Muscle of arm (tissue), 12 donors: ENCODE data around the gene GPR146. TPM values are rescaled to one million over a fixed set of nuclear protein-coding genes. Genes with fewer than 3 reads are reported as not detected.

ENCODE experiments used
- DNase-seq: peaks from one replicate; pipeline ENCODE4 v3.0.0-alpha.2; 2013
- polyA plus RNA-seq, 12 donors: library from polyadenylated mRNA; unstranded; fragments of 120-200 nt; gene quantifications; one replicate each; pipeline ENCODE4 v1.2.1, GENCODE V29; 2013; ENCODE audit not compliant: insufficient read length in 12 of 12

The GPR146 gene
- polyA plus RNA-seq, 12 donors = 2.0 to 4.8 (median 3.3) TPM; not detected in 2

GRCh38 chr7:1092161-1092632 is 47.9 kb downstream of the GPR146 start:
- DNase-seq = no peak

- no peak for DNase-seq
Measured at GRCh38 chr7:1092806-1093501, 48.6 kb downstream of the GPR146 start.

GRCh38 chr7:1093502-1093843 is 49.1 kb downstream of the GPR146 start:
- DNase-seq = no peak

GRCh38 chr7:1093916-1094508 is 49.7 kb downstream of the GPR146 start:
- no peak for DNase-seq

- no peak for DNase-seq
Measured at GRCh38 chr7:1094870-1095269, 50.5 kb downstream of the GPR146 start.

- no peak for DNase-seq
Measured at GRCh38 chr7:1095621-1096155, 51.3 kb downstream of the GPR146 start.

GRCh38 chr7:1096156-1097119 is 52.1 kb downstream of the GPR146 start:
- no peak for DNase-seq

- DNase-seq = no peak
Measured at GRCh38 chr7:1097120-1097504, 52.8 kb downstream of the GPR146 start.

- no peak for DNase-seq
Measured at GRCh38 chr7:1098243-1099153, 54.2 kb downstream of the GPR146 start.

GRCh38 chr7:1099154-1099542 is 54.8 kb downstream of the GPR146 start:
- no peak for DNase-seq

- no peak for DNase-seq
Measured at GRCh38 chr7:1099637-1100036, 55.3 kb downstream of the GPR146 start.

GRCh38 chr7:1100386-1100785 is 56.0 kb downstream of the GPR146 start:
- no peak for DNase-seq

GRCh38 chr7:1100834-1101562 is 56.7 kb downstream of the GPR146 start:
- DNase-seq = no peak

- no peak for DNase-seq
Measured at GRCh38 chr7:1101563-1102431, 57.5 kb downstream of the GPR146 start.

- no peak for DNase-seq
Measured at GRCh38 chr7:1103009-1103788, 58.9 kb downstream of the GPR146 start.

GRCh38 chr7:1103789-1104515 is 59.6 kb downstream of the GPR146 start:
- no peak for DNase-seq

- no peak for DNase-seq
Measured at GRCh38 chr7:1104516-1105179, 60.3 kb downstream of the GPR146 start.
